IgD-negative memory B cell (primary cell): ENCODE data around the gene JAKMIP2. TPM values are rescaled to one million over a fixed set of nuclear protein-coding genes. Genes with fewer than 3 reads are reported as not detected.
"Not testable (repeated sequence)": the region's sequence is repeated elsewhere in the genome, so short reads cannot be mapped to it uniquely, and the experiment has no call there.

Source experiments
- H3K27ac Mint-ChIP-seq, 3 donors: one replicate each; pipeline ENCODE4 v1.8.0; 2020 to 2022; ENCODE audit warnings: mild to moderate bottlenecking in 3 of 3, mixed read lengths in 3 of 3, moderate library complexity in 1 of 3
- H3K27me3 Mint-ChIP-seq: one replicate; pipeline ENCODE4 v1.8.0; 2021; ENCODE audit warnings: mixed read lengths
- H3K36me3 Mint-ChIP-seq: one replicate; pipeline ENCODE4 v1.8.0; 2020; ENCODE audit warnings: mild to moderate bottlenecking, mixed read lengths
- H3K4me1 Mint-ChIP-seq, 3 donors: one replicate each; pipeline ENCODE4 v1.8.0; 2020 to 2022; ENCODE audit warnings: mixed read lengths in 3 of 3, mild to moderate bottlenecking in 1 of 3
- H3K4me3 Mint-ChIP-seq, 4 donors: one replicate each; pipeline ENCODE4 v1.8.0; 2020 to 2022; ENCODE audit warnings: mild to moderate bottlenecking in 4 of 4, mixed read lengths in 4 of 4, moderate library complexity in 3 of 4
- H3K9me3 Mint-ChIP-seq, 3 donors: one replicate each; pipeline ENCODE4 v1.8.0; 2020 to 2021; ENCODE audit warnings: mixed read lengths in 3 of 3, mild to moderate bottlenecking in 1 of 3
- polyA plus RNA-seq: library from polyadenylated mRNA; unstranded; fragments of 300-500 nt; fragmentation: Illumina TruSeq; gene quantifications from one replicate; pipeline ENCODE4 v1.2.3, GENCODE V29; 2021

Gene JAKMIP2
- polyA plus RNA-seq, 1 donor from 2014 or later, result 0.14 TPM

DNA sequence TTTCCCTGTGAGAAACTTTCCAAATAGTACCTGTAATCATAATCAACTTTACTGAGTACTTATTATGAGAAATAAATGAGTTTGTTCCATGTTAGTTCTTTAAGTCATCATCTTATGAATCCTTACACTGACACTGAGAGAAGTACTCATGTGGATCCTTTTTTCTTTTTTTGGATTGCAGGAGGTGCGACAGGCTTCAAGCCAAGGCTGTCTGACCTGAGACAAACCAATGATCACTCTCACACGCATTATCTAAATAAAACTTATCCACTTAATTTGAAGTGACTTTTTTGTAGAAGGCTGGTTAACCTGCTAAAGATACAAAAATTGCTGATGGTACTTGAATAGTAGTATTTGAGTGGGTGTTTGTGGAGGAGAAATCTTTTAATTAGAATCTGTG, 39.5 kb downstream of the JAKMIP2 start:
- no peaks in the 10 kb centered on the region for H3K27me3 Mint-ChIP-seq
- H3K4me1 Mint-ChIP-seq, result no peaks in the 10 kb centered on the region
- no peak overlapping the region for H3K4me3 Mint-ChIP-seq
- no peak overlapping the region for H3K27ac Mint-ChIP-seq
- H3K36me3 Mint-ChIP-seq, result peaks cover 2% of the 10 kb centered on the region
- H3K9me3 Mint-ChIP-seq, result peaks cover 0 to 3% (median 2%) of the 10 kb centered on the region in 3 donors

DNA sequence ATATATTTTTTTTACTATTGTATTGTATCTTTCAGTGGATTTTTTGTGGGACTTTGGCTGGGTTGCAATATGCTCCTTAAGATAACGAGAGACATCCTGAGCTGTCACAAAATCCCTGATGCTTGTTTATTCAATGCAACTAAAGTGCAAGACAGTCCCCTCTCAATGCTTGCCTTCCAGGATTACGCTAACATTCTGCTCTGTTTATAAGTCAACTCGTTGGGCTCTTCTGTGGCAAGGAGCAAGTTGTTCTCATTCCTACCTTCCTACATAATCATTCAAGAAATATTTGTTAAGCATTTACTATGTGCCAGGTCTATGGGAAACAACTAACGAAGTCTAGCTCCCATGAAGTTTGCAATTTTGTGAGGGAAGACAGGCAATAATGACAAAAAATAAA, 40.4 kb downstream of the JAKMIP2 start:
- H3K9me3 Mint-ChIP-seq, result peaks cover 0 to 3% (median 2%) of the 10 kb centered on the region in 3 donors
- H3K36me3 Mint-ChIP-seq, result peaks cover 2% of the 10 kb centered on the region
- no peak overlapping the region for H3K4me3 Mint-ChIP-seq
- no peaks in the 10 kb centered on the region for H3K4me1 Mint-ChIP-seq
- H3K27ac Mint-ChIP-seq, result no peak overlapping the region
- no peaks in the 10 kb centered on the region for H3K27me3 Mint-ChIP-seq

DNA sequence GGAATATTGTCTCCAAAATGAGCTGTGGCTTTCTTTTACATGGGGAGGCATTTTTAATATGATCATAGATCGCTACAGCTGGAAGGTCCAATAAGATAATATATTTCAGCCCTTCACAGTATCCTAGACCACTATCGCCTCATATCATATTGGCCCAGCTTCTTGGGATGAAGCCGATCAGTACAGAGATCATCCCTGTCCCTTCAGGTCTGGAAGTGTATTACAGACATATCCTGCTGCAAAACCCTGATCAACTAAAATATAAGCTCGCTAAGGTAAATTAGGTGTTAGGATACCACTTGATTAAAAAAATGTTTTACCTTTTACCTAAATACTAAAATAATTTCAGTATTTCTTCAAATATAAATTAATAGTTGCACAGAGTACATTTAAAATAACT, 41.7 kb downstream of the JAKMIP2 start:
- Mint-ChIP-seq H3K9me3 (peaks cover 0 to 3% (median 2%) of the 10 kb centered on the region in 3 donors), H3K27me3 (no peaks in the 10 kb centered on the region), H3K4me3 (no peak overlapping the region), H3K4me1 (no peaks in the 10 kb centered on the region), H3K36me3 (peaks cover 2% of the 10 kb centered on the region), H3K27ac (no peak overlapping the region)

DNA sequence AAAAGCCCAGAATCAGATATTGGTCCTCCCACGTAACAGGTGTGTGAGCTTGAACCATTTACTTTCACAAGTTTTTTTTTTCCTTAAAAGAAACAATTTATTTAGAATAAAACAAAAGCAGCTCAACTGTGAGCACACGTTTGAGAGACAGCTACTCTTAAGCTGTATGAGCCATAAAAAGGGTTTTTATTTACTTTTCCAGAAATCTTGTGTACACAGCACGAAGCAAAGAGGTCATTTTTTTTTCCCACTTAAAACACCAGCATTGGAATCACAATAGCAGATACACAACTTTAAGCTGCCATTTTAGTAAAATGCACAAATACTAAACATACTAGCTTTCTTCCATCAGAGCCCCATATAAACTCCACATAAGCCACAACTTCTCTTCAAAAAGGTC, 44.6 kb downstream of the JAKMIP2 start:
- no peak overlapping the region for H3K4me3 Mint-ChIP-seq
- no peaks in the 10 kb centered on the region for H3K27me3 Mint-ChIP-seq
- no peaks in the 10 kb centered on the region for H3K36me3 Mint-ChIP-seq
- no peak overlapping the region for H3K27ac Mint-ChIP-seq
- no peaks in the 10 kb centered on the region for H3K4me1 Mint-ChIP-seq
- peaks cover 3 to 7% (median 4%) of the 10 kb centered on the region in 3 donors for H3K9me3 Mint-ChIP-seq

DNA sequence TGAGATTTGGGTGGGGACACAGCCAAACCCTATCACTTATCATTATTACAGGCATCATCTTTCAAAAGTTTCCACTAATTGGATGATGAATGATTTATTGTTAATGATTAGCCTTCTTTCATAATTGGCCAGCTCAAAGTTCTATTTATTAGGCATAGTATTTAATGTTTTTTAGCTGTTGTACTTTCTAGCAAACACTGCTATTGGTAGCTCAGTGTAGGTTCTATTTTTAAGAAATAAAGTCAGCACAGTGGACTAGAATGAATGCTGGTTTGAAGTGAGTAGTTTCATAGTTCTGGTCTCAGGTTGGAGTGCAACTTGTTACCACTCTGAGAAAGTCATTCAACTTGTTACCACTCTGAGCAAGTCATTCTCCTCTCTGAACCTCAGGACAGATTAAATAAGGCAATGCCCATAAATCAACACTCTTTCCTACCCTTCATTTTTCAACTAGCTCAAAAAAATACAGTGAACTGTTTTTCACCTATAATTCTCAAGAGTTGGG, 46.9 kb downstream of the JAKMIP2 start:
- Mint-ChIP-seq H3K27ac (no peak overlapping the region), H3K9me3 (peaks cover 2 to 7% (median 4%) of the 10 kb centered on the region in 3 donors), H3K27me3 (no peaks in the 10 kb centered on the region), H3K36me3 (no peaks in the 10 kb centered on the region), H3K4me1 (no peaks in the 10 kb centered on the region), H3K4me3 (no peak overlapping the region)

DNA sequence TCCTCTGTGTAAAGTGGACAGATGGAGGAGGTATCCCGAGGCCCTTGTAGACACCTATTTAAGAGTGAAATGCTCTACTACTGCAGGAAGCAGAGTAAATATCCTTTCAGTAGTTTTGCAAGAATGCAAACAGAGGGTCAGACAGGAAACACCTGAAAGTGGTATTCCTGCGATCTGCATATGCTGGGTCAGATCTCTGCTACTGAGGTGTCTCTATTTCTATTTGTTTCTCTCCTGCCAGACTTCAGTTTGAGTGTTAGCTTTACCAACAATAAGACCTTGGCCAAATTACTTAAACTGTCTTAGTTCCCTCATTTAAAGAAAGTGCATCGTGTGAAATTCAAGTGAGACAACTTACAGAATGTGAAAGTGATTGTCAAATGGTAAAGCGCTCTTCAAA, 47.6 kb downstream of the JAKMIP2 start:
- Mint-ChIP-seq H3K4me3 (no peak overlapping the region), H3K9me3 (peaks cover 0 to 7% (median 2%) of the 10 kb centered on the region in 3 donors), H3K4me1 (no peaks in the 10 kb centered on the region), H3K27me3 (no peaks in the 10 kb centered on the region), H3K36me3 (no peaks in the 10 kb centered on the region), H3K27ac (no peak overlapping the region)

DNA sequence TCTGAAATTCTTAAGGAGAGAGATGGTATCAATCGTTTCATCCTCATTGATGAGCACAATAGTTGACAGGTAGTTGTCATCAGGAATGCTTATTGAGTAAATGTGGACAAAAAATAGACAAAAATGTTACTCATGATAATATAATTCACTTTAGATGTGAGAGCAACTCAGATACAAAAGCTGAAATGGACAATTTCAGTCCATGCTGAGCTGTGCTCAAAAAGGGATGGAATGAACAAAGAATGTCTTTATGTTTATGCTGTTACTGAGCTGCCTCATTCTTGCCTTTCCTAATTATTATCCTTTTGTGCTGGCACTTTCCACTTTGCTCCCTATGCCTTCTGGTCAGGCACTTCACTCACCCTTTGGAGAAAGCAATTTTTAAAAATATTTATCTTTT, 49.5 kb downstream of the JAKMIP2 start:
- Mint-ChIP-seq H3K27me3 (no peaks in the 10 kb centered on the region), H3K27ac (no peak overlapping the region)

DNA sequence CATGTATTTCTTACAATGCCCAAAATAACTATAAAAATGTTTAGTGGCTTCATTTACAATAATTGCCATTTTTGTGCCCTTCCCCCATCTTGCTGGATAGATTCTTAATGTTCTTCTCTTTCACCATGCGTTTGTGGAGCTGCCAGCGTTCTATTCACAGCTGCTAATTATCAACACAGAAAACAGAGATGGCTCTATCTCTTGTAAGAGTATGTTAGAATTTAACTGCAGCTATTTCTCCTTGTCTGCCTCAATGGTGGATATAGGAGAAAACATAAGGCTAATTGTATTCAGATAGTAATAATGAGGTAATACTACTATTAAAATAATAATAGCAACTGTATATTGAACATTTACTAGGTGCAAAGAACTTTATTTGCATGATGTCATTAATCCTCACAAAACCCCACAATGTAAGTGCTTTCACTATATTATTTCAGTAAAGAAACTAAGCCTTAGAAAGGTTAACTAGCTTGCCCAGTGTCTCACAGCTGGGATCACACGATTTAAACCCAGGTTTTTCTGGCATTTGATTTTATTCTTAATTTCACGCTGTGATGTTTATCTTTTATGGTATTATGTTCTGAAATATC, 50.1 kb downstream of the JAKMIP2 start:
- Mint-ChIP-seq H3K36me3 (no peaks in the 10 kb centered on the region), H3K27ac (no peak overlapping the region), H3K4me1 (no peaks in the 10 kb centered on the region), H3K27me3 (no peaks in the 10 kb centered on the region), H3K4me3 (no peak overlapping the region), H3K9me3 (peaks cover 2 to 7% (median 2%) of the 10 kb centered on the region in 3 donors)

More for the DNA sequence above, 49.5 kb downstream of the JAKMIP2 start:
- Mint-ChIP-seq H3K4me3 (no peak overlapping the region), H3K36me3 (no peaks in the 10 kb centered on the region), H3K4me1 (no peaks in the 10 kb centered on the region), H3K9me3 (peaks cover 2 to 7% (median 2%) of the 10 kb centered on the region in 3 donors)

DNA sequence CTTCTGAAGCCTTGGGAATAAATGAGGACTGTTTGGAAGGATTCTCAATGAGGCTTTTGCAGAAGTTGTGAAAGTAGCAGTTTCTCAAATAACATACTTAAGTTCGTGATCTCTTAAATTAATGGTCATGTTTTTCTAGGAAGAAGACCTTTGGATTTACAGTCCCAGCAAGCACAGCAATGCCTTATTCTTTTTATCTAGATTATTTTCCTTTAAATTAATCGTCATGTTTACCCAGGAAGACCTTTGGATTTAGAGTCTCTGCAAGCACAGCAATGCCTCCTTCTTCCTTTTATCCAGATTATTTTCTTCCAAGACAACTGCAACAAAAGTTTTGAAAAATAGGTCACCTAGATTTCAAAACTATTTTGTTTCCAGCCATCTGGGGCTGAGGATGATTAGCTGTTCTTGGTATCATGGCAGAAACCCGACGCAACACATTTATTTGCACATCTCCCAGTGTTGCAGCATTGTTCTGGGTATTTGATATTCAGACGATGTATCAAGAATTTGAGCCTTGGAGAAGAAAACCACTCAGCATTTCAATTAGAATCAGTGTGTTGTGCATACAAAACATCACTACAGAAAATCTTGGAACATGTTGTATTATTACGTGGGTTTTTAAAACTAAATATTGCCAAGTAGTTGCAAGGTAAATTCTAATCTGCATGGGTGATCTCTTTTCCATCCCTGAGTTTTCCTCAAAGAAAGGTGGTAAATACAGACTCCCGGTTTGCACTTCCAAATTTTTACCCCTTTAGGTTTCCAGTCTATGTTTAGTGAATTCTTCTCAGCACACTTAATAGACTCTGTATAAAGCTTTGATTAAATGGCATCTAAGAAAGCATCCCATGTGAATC, 50.9 kb downstream of the JAKMIP2 start:
- no peaks in the 10 kb centered on the region for H3K4me1 Mint-ChIP-seq

DNA sequence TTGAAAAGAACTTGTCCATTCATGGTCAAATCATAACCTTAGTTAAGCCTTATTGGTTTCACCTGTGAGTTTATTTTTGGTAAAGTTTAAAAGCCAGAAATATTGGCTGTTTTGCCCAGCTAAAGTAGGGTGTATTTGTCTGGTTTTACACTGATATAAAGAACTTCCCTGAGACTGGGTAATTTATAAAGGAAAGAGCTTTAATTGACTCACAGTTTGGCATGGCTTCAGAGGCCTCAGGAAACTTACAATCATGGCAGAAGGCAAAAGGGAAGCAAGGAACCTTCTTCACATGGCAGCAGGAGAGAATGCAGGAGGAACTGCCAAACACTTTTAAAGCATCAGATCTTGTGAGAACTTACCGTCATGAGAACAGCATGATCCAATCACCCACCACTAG, 55.3 kb downstream of the JAKMIP2 start:
- Mint-ChIP-seq H3K27me3 (no peaks in the 10 kb centered on the region), H3K27ac (no peak overlapping the region), H3K4me1 (no peaks in the 10 kb centered on the region), H3K36me3 (peaks cover 2% of the 10 kb centered on the region), H3K9me3 (peaks cover 2% of the 10 kb centered on the region in 3 donors), H3K4me3 (no peak overlapping the region)

More for the DNA sequence above, 50.9 kb downstream of the JAKMIP2 start:
- Mint-ChIP-seq H3K27me3 (no peaks in the 10 kb centered on the region), H3K27ac (no peak overlapping the region), H3K36me3 (peaks cover 2% of the 10 kb centered on the region), H3K9me3 (peaks cover 2 to 7% (median 2%) of the 10 kb centered on the region in 3 donors), H3K4me3 (no peak overlapping the region)

DNA sequence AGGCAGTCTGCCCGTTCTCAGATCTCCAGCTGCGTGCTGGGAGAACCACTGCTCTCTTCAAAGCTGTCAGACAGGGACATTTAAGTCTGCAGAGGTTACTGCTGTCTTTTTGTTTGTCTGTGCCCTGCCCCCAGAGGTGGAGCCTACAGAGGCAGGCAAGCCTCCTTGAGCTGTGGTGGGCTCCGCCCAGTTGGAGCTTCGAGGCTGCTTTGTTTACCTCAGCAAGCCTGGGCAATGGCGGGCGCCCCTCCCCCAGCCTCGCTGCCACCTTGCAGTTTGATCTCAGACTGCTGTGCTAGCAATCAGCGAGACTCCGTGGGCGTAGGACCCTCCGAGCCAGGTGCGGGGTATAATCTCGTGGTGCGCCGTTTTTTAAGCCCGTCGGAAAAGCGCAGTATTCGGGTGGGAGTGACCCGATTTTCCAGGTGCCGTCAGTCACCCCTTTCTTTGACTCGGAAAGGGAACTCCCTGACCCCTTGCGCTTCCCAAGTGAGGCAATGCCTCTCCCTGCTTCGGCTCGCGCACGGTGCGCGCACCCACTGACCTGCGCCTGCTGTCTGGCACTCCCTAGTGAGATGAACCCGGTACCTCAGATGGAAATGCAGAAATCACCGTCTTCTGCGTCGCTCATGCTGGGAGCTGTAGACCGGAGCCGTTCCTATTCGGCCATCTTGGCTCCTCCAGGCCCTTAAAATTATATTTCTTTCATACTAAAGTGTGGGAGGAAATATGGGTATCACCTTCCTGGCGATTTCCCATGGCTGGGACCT, 61.2 kb downstream of the JAKMIP2 start:
- not testable (repeated sequence) for H3K27ac Mint-ChIP-seq, H3K27me3 Mint-ChIP-seq, H3K9me3 Mint-ChIP-seq, H3K36me3 Mint-ChIP-seq, H3K4me1 Mint-ChIP-seq
- peak overlapping the region in 1 of 4 donors; percentile 28 for H3K4me3 Mint-ChIP-seq

DNA sequence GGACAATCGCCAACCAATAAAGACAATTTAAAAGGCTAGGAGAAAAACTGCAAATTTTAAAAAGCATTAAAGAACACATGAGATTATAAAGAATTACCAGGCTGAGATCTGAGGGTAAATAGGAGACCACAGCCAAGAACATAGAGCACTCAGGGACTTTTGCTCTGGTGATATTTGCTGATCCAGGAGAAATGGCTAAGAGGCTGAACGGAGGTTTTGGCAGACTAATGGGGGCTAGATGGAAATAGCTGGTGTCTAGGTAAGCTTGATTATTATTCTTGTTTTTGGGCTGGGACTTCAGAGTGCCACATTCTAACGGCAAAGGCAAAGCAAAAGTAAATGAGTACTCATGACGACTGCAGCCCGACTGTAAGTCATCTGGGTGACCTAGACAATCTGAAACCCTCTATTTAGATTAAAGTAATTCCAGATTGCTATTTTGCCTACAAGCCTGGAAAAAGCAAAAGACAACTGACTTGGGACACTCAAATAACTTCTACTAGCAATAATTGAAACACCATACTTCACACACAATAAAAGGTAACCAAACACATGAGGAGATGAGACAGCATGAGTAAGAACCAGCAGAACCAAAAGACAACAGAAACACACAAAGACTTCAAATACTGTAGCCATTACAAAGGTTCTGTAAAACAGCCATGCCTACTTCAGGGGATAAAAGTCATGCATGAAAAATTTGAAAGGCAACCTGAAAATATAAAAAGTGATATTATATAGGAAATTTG, 68.8 kb downstream of the JAKMIP2 start:
- Mint-ChIP-seq H3K9me3 (peaks cover 0 to 2% (median 0%) of the 10 kb centered on the region in 3 donors), H3K36me3 (no peaks in the 10 kb centered on the region), H3K4me1 (no peaks in the 10 kb centered on the region), H3K27ac (no peak overlapping the region), H3K27me3 (peaks cover 2% of the 10 kb centered on the region), H3K4me3 (peak overlapping the region in 2 of 4 donors; percentile 21 to 31)

DNA sequence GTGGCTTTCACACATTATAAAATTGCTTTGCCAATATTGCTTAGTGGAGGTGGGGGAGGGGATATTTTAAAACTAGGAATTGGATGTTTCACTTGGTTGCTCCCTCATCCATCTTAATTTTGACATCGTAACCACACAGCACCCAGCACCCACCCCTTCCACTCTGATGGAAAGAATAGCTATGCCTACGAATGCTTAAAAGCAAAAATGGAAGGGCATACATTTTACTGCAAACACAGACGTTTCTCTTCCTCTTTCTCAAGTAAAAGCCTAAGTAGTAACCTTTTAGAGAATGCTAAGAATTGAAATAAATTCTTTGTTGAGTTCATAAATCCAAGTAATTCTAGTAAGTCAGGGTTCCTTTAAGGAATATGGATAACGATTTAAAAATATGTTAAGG, 69.9 kb downstream of the JAKMIP2 start:
- H3K4me3 Mint-ChIP-seq, result no peak overlapping the region
- no peaks in the 10 kb centered on the region for H3K36me3 Mint-ChIP-seq
- H3K27ac Mint-ChIP-seq, result no peak overlapping the region

DNA sequence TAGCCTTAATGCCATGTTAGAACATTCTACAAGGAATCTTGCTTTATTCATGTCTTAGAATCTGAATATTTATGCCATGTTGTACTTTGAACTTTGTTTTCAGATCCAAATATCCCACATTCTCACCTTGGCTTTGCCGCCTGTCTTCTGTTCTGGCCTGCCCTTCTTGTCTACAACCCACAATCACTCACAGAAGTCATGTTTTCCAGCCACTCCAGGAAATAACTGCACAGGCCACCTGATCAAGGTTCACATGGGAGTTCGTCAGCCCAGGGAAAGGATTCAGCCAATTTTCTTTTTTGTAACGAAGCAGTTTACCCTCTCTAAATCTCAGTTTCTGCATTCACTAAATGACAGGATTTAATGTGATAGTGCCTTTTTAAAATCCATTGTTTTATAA, 70.5 kb downstream of the JAKMIP2 start:
- H3K4me1 Mint-ChIP-seq, result no peaks in the 10 kb centered on the region
- peaks cover 0 to 2% (median 0%) of the 10 kb centered on the region in 3 donors for H3K9me3 Mint-ChIP-seq
- H3K36me3 Mint-ChIP-seq, result no peaks in the 10 kb centered on the region
- no peak overlapping the region for H3K27ac Mint-ChIP-seq
- H3K4me3 Mint-ChIP-seq, result no peak overlapping the region
- peaks cover 2% of the 10 kb centered on the region for H3K27me3 Mint-ChIP-seq

More for the DNA sequence above, 69.9 kb downstream of the JAKMIP2 start:
- Mint-ChIP-seq H3K9me3 (peaks cover 0 to 2% (median 0%) of the 10 kb centered on the region in 3 donors), H3K4me1 (no peaks in the 10 kb centered on the region), H3K27me3 (peaks cover 2% of the 10 kb centered on the region)
